LNCaP clone FGC (cell line): ENCODE data around the gene MAP3K8.

ENCODE experiments used
- DNase-seq: peaks from one replicate; pipeline ENCODE4 v3.0.0-alpha.2; 2011; ENCODE audit warnings: low read depth
- H3K4me3 ChIP-seq: 2 replicates; pipeline ENCODE4 v1.5.1; 2011; ENCODE audit warnings: mild to moderate bottlenecking, low read depth, low read length, control low read depth
- CTCF ChIP-seq: IDR thresholded peaks from 2 replicates; pipeline ENCODE4 v1.5.1; 2012; ENCODE audit warnings: mild to moderate bottlenecking; ENCODE audit not compliant: control insufficient read depth, insufficient read depth; ENCODE audit errors: extremely low read depth

Gene MAP3K8

DNA sequence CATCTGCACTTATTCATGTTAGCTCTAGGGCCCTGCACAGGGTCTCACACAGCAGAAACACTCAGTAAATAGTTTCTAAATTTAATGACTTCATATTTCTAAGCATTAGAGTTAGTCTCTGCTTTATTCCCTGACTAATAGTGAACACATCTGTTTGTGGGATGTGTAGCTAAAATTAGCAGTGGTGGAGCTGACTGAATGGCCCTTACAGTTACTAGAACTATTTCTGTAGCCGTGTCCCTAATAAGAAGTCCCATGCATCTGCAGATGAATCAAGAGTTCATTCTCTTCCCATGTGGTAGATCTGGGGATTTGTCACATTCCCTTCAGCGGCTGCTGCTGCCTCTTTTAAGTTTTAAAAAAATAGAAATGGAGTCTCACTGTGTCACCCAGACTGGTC is 11.7 kb downstream of the MAP3K8 start:
- TF ChIP-seq CTCF, result no peak
- DNase-seq, result no peak
- H3K4me3 ChIP-seq, result no peak overlapping the region

DNA sequence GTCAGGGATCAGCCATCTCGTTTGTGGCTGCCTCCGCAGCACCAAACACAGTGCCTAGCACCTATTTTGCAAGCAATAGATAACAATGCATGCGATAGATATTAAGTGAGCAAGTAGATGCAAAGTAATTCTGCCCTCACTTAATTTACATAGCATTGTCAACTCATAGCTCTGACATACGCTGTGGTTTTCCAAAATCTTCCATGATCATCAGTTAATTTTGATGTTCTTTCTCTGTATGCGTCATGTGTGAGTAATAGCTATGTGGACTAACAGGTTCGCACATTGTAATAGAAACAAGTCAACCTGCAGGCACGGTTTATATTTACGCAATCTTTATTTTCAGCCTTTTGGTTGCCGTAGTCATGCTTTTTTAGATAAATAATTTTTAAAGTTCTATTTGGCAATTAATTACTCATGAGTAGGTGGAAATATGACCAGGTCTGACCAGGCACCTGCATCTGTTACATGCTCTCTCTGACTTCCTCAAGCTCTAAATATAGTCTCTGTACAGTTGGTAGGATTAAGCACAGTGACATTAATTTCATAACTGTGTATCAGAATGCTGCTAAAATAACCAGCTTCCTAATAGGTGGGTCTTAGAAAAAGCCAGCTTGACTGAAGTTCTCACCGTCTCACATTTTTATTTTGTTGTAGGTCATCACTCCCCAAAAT is 13.3 kb downstream of the MAP3K8 start:
- TF ChIP-seq CTCF, result no peak
- H3K4me3 ChIP-seq, result no peak overlapping the region
- DNase-seq, result no peak

- no peak for TF ChIP-seq CTCF
- no peak overlapping the region for H3K4me3 ChIP-seq
- DNase-seq, result no peak
Measured at GRCh38 chr10:30448092-30448491, 14.1 kb downstream of the MAP3K8 start.

- DNase-seq, result no peak
- TF ChIP-seq CTCF, result no peak
- no peak overlapping the region for H3K4me3 ChIP-seq
Measured at GRCh38 chr10:30453764-30454527, 20.0 kb downstream of the MAP3K8 start.

DNA sequence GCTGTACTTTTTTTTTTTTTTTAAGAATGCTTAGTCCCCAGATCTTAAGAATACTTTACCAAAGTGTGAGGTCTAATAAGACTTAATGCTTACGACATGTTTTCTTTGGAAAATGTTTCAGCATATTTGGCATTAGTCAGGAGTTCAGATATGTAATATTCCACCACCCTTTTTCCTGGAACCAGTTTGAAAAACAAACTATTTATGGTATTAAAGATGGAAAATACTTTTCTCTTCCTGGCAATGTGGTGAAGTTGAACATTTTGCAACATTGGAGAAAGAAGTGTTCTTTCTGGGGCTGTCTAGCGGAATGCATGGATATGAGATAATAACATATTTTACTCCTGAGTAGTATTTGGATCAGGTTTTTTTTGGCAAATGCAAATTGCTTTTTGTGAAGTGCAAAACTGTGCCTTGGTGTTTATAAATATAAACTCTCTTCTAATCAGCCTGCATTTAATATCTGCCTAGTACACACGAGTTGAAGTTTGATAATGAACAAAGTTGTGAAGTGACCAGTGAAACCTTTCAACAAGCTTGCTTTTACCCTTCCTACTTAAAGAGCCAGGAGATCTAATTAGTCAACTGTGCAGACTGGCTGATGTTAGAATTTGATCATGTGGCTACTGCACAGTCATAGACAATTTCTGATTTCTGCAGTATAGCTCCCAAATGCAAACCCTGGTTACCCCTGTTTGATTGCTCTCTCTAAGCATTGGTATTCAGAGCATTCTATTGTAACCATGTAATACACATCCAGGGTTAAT is 20.9 kb downstream of the MAP3K8 start:
- no peak for TF ChIP-seq CTCF
- no peak overlapping the region for H3K4me3 ChIP-seq
- no peak for DNase-seq

GRCh38 chr10:30455816-30456215 is 21.8 kb downstream of the MAP3K8 start:
- TF ChIP-seq CTCF, result no peak
- no peak for DNase-seq
- H3K4me3 ChIP-seq, result no peak overlapping the region
